NCI-H2107 treated with DMSO at 0.1 percent for 48 hours (cell line): ENCODE data around the gene WNT3.
"Not testable (repeated sequence)": the region's sequence is repeated elsewhere in the genome, so short reads cannot be mapped to it uniquely, and the experiment has no call there.

Experiments
- DNase-seq: peaks from one replicate; lab custom pipeline; 2025; ENCODE audit not compliant: unreplicated experiment; lab: John Stamatoyannopoulos, UW

The WNT3 gene

DNA sequence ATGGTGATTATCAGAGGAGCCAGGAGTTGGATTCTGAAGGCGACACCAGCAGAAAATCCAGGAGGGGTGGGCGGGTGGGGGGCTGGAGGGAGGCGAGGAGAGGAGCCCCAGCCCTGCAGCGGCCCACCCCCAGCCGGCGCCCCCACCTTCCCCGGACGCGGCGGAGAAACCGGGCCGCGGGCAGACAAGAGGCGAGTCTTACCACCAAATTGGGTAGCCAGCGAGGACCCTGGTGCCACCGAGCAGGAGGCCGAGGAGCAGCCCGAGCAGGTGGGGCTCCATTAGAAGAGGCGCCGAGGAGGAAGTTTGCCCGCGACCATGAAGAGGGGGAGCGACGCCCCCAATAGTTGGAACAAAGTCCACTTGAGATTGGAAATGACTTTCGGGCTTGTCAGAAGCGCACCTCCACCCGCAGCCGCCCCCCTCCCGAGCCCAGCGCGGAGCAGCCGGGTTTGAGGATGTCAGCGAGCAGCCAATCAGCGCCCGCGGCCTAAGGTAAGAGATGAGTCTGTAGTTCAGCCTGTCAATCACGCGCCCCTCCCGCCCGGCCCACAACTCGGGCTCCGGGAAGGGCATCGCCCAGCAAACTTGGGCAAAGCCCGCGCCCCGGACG, at the start of gene WNT3:
Gene WNT3, minus strand, starts transcription at position 377 of the 613 bp plus-strand sequence. Its CDS starts 95 bp downstream, at position 282.
- no peak for DNase-seq

GRCh38 chr17:46866747-46867146, 48.3 kb upstream of the WNT3 start:
- no peak for DNase-seq

DNA sequence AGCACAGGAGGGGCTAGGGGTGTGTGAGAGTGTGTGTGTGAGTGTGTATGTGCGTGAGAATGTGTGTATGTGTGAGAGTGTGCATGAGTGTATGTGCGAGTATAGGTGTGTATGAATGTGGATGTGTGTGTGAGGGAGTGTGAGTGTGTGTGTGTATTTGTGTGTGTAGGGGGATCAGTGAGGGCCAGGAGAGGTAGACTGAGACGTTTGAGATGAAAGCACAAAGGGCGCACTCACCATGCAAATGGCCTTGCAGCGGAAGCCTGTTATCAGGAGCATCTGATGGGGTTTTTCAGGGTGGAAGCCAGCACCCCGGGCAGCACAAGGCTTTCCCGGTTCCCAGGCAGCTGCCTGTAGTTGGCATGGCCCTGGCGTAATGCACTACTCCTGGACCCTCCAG, 47.8 kb upstream of the WNT3 start:
- no peak for DNase-seq

- DNase-seq: no peak
These were observed 46.6 kb upstream of the WNT3 start for GRCh38 chr17:46865100-46865499.

DNA sequence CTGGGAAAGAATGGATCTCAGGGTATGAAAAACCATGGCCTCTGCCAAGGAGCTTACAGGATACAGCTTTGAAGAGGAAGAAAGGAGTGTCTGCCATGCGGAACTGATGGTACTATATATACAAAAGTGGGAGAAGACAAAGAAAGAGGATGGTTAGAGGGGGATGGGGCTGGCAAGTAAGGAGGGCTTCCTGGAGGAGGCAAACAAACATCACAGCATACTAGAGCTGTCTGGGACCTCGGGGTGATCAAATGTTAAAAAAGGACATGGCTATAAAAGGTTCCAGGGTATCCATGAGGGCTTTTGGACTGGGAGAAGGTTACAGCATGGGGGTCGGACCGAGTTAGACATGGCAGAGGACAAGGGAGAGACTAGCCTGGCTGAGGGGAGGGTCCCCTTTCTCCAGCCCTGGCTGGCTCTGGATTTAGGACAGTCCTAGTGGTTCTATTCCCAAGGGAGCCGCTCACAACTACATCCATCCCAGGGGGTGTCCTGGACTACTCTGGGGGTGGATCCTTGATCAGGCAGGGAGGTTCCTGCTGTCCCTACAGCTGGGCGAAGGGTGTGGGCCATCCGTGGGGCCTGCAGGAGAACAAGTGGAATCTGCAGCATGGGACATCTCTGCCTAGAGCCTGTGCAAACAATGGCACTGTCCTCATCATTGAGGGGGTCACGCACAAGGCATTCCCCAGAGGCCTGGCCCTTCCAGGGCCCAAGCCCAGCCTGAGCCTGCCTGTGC, 45.1 kb upstream of the WNT3 start:
- no peak for DNase-seq

- DNase-seq: no peak
These were observed 44.5 kb upstream of the WNT3 start for GRCh38 chr17:46862949-46863348.

GRCh38 chr17:46859996-46860395, 41.5 kb upstream of the WNT3 start:
- DNase-seq: no peak

DNA sequence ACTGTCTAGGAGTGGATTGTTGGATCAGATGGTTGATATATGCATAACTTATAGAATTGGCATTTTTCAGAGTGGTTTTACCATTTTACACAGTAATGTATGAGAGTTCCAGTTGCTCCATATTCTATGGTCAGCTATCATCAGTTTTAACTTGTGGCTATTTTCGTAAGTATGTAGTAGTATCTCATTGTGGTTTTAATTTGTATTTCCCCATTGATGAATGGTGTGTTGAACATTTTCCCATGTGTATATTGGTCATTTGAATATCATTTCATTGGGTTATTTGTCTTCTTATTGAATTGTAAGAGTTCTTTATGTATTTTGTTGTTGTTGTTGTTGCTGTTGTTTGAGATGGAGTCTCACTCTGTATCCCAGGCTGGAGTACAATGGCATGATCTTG, 39.1 kb upstream of the WNT3 start:
- no peak for DNase-seq

DNA sequence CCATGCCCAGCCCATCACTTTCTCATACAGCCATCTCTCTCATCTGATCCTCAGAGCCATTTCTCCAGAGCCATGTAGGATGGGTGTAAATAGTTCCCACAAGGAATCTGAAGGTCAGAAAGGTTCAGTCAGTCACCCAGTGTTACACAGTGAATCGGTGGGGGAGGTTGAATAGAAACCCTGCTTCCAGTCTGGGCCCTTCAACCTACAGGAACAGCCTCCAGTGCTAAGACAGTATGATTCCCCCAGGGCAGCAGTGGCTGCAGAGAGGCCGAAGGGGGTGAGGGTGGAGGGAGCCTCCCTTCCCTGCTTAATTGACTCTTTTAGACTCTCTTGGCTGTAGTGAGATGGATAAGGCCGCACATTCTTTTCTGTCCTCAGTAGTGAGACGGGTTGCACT, 36.5 kb upstream of the WNT3 start:
- DNase-seq: no peak

GRCh38 chr17:46854515-46854914, 36.0 kb upstream of the WNT3 start:
- no peak for DNase-seq

- no peak for DNase-seq
These were observed 35.5 kb upstream of the WNT3 start for GRCh38 chr17:46853896-46854444.

GRCh38 chr17:46851029-46851741, 32.7 kb upstream of the WNT3 start, which contains the start of gene WNT9B:
Gene WNT9B, plus strand, starts transcription at chr17:46851583. Its CDS starts 56 bp downstream, at chr17:46851639.
- DNase-seq: no peak

- no peak for DNase-seq
These were observed 32.2 kb upstream of the WNT3 start for GRCh38 chr17:46850688-46851028.

DNA sequence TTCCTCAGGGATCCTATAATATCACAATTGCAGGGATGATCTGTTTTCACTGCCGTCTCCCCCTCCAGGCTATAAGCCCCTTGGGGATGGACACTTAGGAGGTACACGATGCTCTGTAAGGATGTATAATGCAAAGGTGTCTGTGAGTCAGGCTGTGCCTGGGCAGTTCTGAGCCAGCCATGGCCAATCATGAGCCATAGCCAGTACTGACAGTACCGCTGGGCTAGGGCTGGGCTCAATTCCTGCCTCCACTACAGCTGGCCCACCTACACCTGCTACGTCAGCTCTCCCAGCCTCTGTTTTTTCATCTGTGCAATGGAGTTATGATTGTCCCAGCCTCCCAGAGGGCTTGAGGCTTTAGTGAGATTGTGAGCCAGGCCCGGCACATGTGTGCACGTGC, 30.0 kb upstream of the WNT3 start:
- no peak for DNase-seq

GRCh38 chr17:46847204-46848191, 29.0 kb upstream of the WNT3 start:
- no peak for DNase-seq

DNA sequence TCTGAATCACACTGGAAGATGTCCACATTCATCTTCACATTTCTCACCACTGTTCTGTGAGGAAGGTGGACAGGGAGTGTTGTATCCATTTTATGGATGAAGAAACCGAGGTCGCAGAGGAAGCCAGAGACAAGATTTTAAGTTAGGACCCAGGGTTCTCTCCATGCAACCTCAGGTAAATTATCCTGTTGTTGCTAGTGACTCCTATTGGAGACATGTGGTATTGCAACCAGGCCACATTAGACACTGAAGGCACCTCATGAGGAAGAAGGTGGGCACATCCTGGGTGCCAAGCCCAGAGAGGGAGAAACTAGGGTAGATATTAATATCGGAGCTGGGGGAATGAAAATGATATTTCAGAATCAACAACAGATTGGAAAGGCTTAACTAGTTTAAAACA, 24.3 kb upstream of the WNT3 start:
- no peak for DNase-seq

DNA sequence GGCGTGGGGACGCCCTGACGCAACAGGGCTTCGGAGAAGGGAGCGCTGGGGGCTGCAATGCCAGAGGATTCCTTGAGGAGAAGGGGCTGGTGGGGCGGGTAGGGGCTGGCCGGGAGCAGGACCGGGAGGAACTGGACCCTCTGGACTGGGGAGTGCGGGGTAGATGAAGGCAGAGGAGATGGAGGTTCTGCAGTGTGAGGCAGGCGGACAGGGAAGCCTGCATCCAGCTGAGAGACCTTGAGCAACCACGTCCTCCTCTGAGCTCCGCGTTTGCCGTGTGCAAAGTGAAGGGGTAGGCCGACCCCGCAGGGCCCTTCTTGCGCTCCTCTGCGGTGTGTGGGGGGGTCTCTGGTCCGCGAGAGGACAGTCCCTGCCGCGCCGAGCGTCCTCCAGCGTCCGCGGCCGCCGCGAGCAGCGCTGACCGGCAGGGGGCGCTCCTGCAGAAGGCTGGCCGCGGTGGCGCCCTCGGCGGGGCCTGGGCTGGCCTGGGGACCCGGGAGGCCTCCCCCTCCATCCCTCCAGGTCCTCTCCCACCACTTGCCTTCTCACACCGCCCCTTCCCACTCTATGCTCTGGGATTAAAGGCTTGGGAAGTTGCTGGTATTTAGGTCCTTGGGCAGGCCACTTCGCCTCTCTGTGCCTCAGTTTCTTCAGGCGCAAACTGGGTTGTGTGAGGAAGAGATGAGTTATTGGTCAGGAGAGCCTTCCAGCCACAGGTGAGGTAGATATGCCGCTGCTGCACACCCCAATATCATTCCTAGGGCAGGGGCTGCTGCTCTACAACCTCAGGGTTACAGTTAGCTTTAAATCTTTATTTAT, 23.3 kb upstream of the WNT3 start:
- no peak for DNase-seq

DNA sequence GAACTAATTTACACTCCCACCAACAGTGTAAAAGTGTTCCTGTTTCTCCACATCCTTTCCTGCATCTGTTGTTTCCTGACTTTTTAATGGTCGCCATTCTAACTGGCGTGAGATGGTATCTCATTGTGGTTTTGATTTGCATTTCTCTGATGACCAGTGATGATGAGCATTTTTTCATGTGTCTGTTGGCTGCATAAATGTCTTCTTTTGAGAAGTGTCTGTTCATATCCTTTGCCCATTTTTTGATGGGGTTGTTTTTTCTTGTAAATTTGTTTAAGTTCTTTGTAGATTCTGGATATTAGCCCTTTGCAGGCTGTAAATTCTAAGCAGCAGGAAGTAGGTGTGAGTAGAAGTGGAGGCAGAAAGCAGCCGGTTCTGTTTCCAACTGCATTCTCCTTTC, 22.1 kb upstream of the WNT3 start:
- not testable (repeated sequence) for DNase-seq

DNA sequence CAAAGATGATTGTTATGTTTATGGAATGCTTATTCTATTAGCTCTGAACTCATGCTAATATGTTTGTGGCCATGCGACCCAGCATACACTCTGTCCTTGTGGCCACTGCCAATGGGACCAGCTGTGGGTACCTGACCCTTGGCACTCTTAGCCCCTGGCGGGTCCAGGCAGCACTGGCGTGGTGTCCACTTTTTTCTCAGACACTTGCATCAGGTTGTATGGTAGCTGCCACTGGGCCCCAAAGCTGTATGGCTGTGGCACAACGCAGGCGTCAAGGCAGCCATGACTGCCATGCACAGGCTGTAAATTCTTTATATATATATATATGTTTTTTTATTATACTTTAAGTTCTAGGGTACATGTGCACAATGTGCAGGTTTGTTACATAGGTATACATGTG, 20.7 kb upstream of the WNT3 start:
- DNase-seq: no peak

- DNase-seq: no peak
These were observed 19.0 kb upstream of the WNT3 start for GRCh38 chr17:46837521-46837920.
